ENCODE results near the gene RTF2. TPM values are rescaled to one million over a fixed set of nuclear protein-coding genes. Genes with fewer than 3 reads are reported as not detected.
A peak's percentile ranks its signal among the peaks of the same experiment; 100 is the strongest.

The RTF2 gene
- total and polyA plus RNA-seq, 9 donors = 90.9 to 130 (median 110) TPM

DNA sequence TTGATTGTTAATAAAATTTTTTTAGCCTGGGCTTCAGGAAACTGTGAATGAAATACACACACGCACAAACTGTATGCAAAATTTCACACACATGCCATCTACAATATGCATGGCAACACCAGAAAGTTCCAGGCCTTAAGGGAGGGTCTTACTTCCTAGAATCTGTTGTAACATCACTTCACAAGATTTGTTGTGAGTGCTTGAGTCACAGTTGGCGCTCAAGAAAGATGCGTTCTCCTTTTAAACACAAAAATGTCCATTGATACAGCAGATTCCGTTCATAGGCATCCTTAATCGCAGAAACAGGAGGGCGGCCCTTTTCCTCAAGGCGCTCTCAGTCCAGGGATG is 485 bp upstream of the RTF2 start:
- Histone ChIP-seq H3K4me1 (ENCODE audit: control insufficient read depth, insufficient read depth, low read length) (peaks cover 10% of the 10 kb centered on the region), H3K4me3 (ENCODE audit: low read length) (peak overlapping the region; percentile 96), H3K27me3 (ENCODE audit: control insufficient read depth, insufficient read depth, low read length) (no peaks in the 10 kb centered on the region), H3K9me3 (replicated peaks; ENCODE audit: control insufficient read depth, low read depth, low read length) (no peaks in the 10 kb centered on the region), H3K36me3 (ENCODE audit: control insufficient read depth, insufficient read depth, low read length) (peaks cover 9% of the 10 kb centered on the region), H3K27ac (ENCODE audit: low read length) (peak overlapping the region; percentile 84)
- no peak for DNase-seq
- 0% methylated on average over 4 of the region's 7 CpGs for WGBS (ENCODE audit: insufficient coverage)

DNA sequence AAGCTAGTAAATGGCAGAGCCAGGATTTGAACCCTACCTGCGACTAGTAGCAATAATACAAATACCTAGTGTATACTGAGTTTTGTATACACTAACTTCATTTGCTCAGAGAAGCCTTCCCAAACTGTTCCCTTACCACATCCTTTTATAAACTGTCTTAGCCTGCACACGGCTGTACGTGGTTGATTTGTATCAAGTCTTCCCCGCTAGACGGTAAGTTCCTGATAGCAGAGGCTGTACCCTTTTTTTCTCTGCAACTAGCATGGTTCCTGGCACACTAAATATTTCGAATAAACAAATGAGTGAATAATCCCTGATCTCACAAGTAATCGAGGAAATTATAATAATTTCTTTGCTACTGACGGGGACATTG is 636 bp downstream of the RTF2 start:
- Histone ChIP-seq H3K4me3 (ENCODE audit: low read length) (peak overlapping the region; percentile 96), H3K27ac (ENCODE audit: low read length) (peak overlapping the region; percentile 83), H3K4me1 (ENCODE audit: control insufficient read depth, insufficient read depth, low read length) (peaks cover 10% of the 10 kb centered on the region), H3K9me3 (replicated peaks; ENCODE audit: control insufficient read depth, low read depth, low read length) (no peaks in the 10 kb centered on the region), H3K27me3 (ENCODE audit: control insufficient read depth, insufficient read depth, low read length) (no peaks in the 10 kb centered on the region), H3K36me3 (ENCODE audit: control insufficient read depth, insufficient read depth, low read length) (peaks cover 18% of the 10 kb centered on the region)
- 14% methylated on average over 4 of the region's 8 CpGs for WGBS (ENCODE audit: insufficient coverage)
- no peak for DNase-seq

DNA sequence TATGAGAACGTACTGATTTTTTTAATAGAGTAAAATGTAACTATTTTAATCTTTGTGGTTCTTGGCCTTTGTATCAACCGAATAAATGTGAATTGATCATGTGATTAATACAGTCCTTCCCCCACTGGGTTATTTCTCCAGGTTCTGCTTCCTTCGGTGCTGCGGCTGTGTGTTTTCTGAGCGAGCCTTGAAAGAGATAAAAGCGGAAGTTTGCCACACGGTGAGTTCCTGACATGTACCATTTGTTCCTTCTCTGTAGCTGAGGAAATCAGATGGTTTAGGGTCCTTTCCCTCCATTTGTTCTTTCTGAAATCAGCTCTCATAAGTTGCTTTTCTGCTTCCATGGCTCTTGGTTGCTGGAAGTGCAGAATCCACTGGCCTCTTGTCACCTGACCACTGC is 15.5 kb downstream of the RTF2 start:
- Histone ChIP-seq H3K27me3 (ENCODE audit: control insufficient read depth, insufficient read depth, low read length) (no peaks in the 10 kb centered on the region), H3K36me3 (ENCODE audit: control insufficient read depth, insufficient read depth, low read length) (peaks cover 67% of the 10 kb centered on the region), H3K4me3 (ENCODE audit: low read length) (no peak overlapping the region), H3K27ac (ENCODE audit: low read length) (no peak overlapping the region), H3K9me3 (replicated peaks; ENCODE audit: control insufficient read depth, low read depth, low read length) (no peaks in the 10 kb centered on the region), H3K4me1 (ENCODE audit: control insufficient read depth, insufficient read depth, low read length) (no peaks in the 10 kb centered on the region)
- WGBS (ENCODE audit: insufficient coverage) = 67% methylated on average over 2 of the region's 7 CpGs
- DNase-seq = no peak

DNA sequence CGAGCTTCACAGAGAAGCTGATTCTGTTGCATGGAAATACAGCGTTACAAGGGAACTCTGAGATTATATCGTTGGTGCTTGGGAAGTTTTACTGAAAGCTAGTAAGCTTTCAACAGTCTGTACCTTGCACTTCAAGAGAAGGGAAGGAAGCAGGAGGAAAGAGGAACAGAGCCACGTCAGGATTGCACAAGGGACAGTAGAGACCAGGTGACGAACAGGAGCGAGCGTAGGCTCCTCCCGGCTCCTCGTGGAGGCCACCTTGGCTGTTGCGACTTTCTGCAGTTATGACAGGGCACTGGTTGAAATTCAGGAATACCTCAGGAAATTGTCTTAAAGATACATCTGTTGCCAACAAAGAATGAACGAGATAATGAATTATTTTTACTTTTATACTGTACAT is 18.8 kb downstream of the RTF2 start:
- WGBS (ENCODE audit: insufficient coverage) = 81% methylated on average over 10 of the region's 11 CpGs
- H3K4me3 ChIP-seq (ENCODE audit: low read length) = no peak overlapping the region
- no peak for DNase-seq
- no peak overlapping the region for H3K27ac ChIP-seq (ENCODE audit: low read length)
- peaks cover 64% of the 10 kb centered on the region for H3K36me3 ChIP-seq (ENCODE audit: control insufficient read depth, insufficient read depth, low read length)
- no peaks in the 10 kb centered on the region for H3K4me1 ChIP-seq (ENCODE audit: control insufficient read depth, insufficient read depth, low read length)
- H3K9me3 ChIP-seq (replicated peaks; ENCODE audit: control insufficient read depth, low read depth, low read length) = no peaks in the 10 kb centered on the region
- H3K27me3 ChIP-seq (ENCODE audit: control insufficient read depth, insufficient read depth, low read length) = no peaks in the 10 kb centered on the region

DNA sequence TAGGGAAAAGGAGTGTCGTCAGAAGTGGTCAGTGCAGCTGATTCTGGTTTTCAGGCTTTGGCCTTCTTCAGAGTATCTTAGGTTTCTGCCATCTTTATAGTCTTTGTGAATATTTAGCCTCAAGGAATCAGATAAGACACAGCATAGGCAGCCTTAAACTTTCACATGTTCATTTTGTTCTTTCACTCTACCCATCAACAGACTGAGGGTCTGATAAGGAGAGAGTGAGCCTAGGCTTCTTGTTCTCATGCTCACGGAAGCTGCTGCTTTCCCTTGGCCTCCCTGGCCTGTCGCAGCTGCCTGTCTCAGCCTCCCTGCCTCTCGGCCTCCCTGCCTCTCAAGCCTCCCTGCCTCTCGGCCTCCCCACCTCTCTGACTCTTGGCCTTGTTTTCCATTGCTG is 20.1 kb downstream of the RTF2 start:
- Histone ChIP-seq H3K27me3 (ENCODE audit: control insufficient read depth, insufficient read depth, low read length) (no peaks in the 10 kb centered on the region), H3K4me1 (ENCODE audit: control insufficient read depth, insufficient read depth, low read length) (no peaks in the 10 kb centered on the region), H3K9me3 (replicated peaks; ENCODE audit: control insufficient read depth, low read depth, low read length) (no peaks in the 10 kb centered on the region), H3K27ac (ENCODE audit: low read length) (no peak overlapping the region), H3K4me3 (ENCODE audit: low read length) (no peak overlapping the region), H3K36me3 (ENCODE audit: control insufficient read depth, insufficient read depth, low read length) (peaks cover 64% of the 10 kb centered on the region)
- WGBS (ENCODE audit: insufficient coverage) = 83% methylated on average over 1 of the region's 5 CpGs
- DNase-seq = no peak

DNA sequence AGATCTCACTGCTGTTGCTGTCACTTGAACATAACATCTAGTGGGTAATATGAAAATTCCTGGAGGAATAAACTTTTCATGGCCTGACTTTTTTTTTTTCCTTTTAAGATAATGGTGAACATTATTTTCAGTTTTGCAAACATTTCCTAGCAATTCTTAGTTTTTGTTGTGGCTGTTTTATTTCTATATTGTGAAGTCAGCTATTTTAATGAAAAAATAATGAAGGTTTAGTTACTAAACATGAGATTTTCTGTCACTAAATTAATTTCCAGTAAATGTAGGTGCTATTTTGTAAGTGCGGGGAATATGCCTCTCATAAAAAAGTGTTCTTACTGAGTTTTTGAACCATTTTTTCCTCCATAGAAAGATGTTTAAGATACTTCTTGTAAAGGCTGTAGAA is 32.7 kb downstream of the RTF2 start:
- H3K4me3 ChIP-seq (ENCODE audit: low read length) = no peak overlapping the region
- H3K36me3 ChIP-seq (ENCODE audit: control insufficient read depth, insufficient read depth, low read length) = peaks cover 13% of the 10 kb centered on the region
- no peaks in the 10 kb centered on the region for H3K9me3 ChIP-seq (replicated peaks; ENCODE audit: control insufficient read depth, low read depth, low read length)
- H3K27me3 ChIP-seq (ENCODE audit: control insufficient read depth, insufficient read depth, low read length) = no peaks in the 10 kb centered on the region
- WGBS (ENCODE audit: insufficient coverage) = no CpG with 5 or more reads among the region's 1 CpG
- H3K27ac ChIP-seq (ENCODE audit: low read length) = no peak overlapping the region
- DNase-seq = no peak
- no peaks in the 10 kb centered on the region for H3K4me1 ChIP-seq (ENCODE audit: control insufficient read depth, insufficient read depth, low read length)

DNA sequence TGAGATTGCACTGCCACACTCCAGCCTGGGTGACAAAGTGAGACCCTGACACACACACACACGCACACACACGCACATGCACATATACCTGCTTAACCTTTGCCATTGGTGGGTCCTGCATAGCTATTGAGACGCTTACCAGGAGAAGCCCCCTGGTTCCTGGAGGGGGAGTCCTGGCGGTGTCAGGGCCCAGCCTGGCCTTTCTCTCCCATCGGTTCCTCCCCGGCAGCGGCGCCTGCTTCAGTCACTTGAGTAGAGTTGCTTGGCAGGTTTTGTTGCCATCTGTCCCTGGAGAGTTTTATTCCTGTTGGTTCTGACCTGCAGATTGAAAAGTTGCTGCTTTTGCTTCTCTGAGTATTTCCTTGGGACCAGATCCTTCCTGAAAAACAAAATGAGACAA is 35.5 kb downstream of the RTF2 start:
- Histone ChIP-seq H3K4me3 (ENCODE audit: low read length) (no peak overlapping the region), H3K4me1 (ENCODE audit: control insufficient read depth, insufficient read depth, low read length) (no peaks in the 10 kb centered on the region), H3K36me3 (ENCODE audit: control insufficient read depth, insufficient read depth, low read length) (no peaks in the 10 kb centered on the region), H3K9me3 (replicated peaks; ENCODE audit: control insufficient read depth, low read depth, low read length) (no peaks in the 10 kb centered on the region), H3K27ac (ENCODE audit: low read length) (no peak overlapping the region), H3K27me3 (ENCODE audit: control insufficient read depth, insufficient read depth, low read length) (no peaks in the 10 kb centered on the region)
- DNase-seq = no peak
- WGBS (ENCODE audit: insufficient coverage) = 80% methylated on average over 2 of the region's 8 CpGs

DNA sequence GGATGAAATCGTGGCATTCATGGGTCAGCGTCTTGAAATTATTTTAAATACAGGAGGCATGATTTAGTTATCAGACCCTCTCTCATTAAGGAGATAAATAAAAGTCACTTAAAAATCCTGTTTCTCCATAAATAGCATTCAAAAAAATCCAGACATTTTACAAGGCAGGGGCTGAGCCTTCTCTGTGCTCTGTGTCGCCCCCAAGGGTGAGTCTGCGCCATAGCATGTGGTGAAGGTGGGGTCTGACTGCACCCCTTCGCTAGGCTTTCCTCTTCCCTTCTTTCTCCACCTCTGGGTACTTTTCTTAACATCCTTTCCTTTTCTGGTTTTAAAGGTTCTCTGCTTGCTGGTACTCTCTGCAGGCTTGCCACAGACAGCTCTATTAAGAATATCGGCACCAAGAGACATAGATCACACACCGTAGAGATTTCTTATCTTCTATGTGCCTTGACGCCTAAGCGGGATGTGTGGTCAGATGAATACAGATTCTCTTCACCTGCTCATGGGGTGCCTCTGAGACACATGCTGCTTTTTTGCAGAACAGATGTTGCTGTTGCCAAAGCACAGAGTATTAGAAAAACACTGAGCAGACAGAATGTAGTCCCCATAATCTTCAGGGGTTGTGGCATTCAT is 36.1 kb downstream of the RTF2 start:
- Histone ChIP-seq H3K27me3 (ENCODE audit: control insufficient read depth, insufficient read depth, low read length) (no peaks in the 10 kb centered on the region), H3K9me3 (replicated peaks; ENCODE audit: control insufficient read depth, low read depth, low read length) (no peaks in the 10 kb centered on the region), H3K4me3 (ENCODE audit: low read length) (no peak overlapping the region), H3K27ac (ENCODE audit: low read length) (no peak overlapping the region), H3K4me1 (ENCODE audit: control insufficient read depth, insufficient read depth, low read length) (no peaks in the 10 kb centered on the region), H3K36me3 (ENCODE audit: control insufficient read depth, insufficient read depth, low read length) (no peaks in the 10 kb centered on the region)
- 98% methylated on average over 5 of the region's 9 CpGs for WGBS (ENCODE audit: insufficient coverage)
- no peak for DNase-seq

DNA sequence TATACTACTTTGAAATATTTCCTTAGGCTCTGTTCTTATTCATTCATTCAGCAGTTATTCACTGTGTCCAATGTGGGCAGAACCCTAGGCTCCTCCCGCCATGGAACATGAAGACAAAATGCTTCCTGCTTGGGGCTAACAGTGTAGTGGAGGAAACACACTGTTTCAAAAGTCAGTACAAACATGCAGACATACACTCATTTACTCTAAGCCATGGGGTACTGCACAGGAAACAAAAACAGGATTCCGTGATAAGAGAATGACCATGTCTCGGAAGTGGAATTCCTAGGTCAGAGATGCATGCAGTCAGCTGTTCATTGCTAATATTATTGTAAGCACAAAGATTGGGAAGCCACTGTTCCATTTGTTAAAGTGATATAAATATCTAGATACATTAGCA is 37.7 kb downstream of the RTF2 start:
- H3K27ac ChIP-seq (ENCODE audit: low read length) = no peak overlapping the region
- no CpG with 5 or more reads among the region's 3 CpGs for WGBS (ENCODE audit: insufficient coverage)
- no peaks in the 10 kb centered on the region for H3K4me1 ChIP-seq (ENCODE audit: control insufficient read depth, insufficient read depth, low read length)
- no peaks in the 10 kb centered on the region for H3K27me3 ChIP-seq (ENCODE audit: control insufficient read depth, insufficient read depth, low read length)
- DNase-seq = no peak
- no peak overlapping the region for H3K4me3 ChIP-seq (ENCODE audit: low read length)
- no peaks in the 10 kb centered on the region for H3K36me3 ChIP-seq (ENCODE audit: control insufficient read depth, insufficient read depth, low read length)
- no peaks in the 10 kb centered on the region for H3K9me3 ChIP-seq (replicated peaks; ENCODE audit: control insufficient read depth, low read depth, low read length)

DNA sequence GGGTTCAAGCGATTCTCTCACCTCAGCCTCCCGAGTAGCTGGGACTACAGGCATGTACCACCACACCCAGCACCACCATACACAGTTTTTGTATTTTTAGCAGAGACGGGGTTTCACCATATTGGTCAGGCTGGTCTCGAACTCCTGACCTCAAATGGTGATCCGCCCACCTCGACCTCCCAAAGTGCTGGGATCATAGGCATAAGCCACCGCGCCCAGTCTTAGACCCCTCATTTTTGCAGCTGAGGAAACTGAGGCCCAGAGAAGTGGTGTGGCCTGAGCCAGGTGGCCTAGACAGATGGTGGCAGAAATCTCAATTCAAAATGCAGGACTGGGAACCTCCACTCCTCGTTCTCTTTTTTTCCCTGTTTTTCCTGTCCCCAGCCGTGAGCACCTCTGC is 43.5 kb downstream of the RTF2 start:
- Histone ChIP-seq H3K36me3 (ENCODE audit: control insufficient read depth, insufficient read depth, low read length) (peaks cover 22% of the 10 kb centered on the region), H3K27me3 (ENCODE audit: control insufficient read depth, insufficient read depth, low read length) (no peaks in the 10 kb centered on the region)
- WGBS (ENCODE audit: insufficient coverage) = 98% methylated on average over 8 of the region's 10 CpGs

More for the DNA sequence above, 43.5 kb downstream of the RTF2 start:
- Histone ChIP-seq H3K9me3 (replicated peaks; ENCODE audit: control insufficient read depth, low read depth, low read length) (no peaks in the 10 kb centered on the region), H3K4me1 (ENCODE audit: control insufficient read depth, insufficient read depth, low read length) (peaks cover 32% of the 10 kb centered on the region), H3K27ac (ENCODE audit: low read length) (no peak overlapping the region), H3K4me3 (ENCODE audit: low read length) (no peak overlapping the region)
- no peak for DNase-seq

All from muscle of leg (tissue), 11 donors.